Breast epithelium (tissue), 3 donors: ENCODE results near the gene NCDN.

Source experiments
- POLR2A ChIP-seq: fragments of 450-650 bp; IDR thresholded peaks from one replicate; pipeline ENCODE4 v1.6.1; 2016; ENCODE audit warnings: antibody characterized with exemption, mild to moderate bottlenecking, moderate library complexity
- POLR2AphosphoS5 ChIP-seq, 3 donors: sonication (generic); formaldehyde crosslinking; IDR thresholded peaks; one replicate each; pipeline ENCODE4 v1.6.1; 2017; ENCODE audit warnings: antibody characterized with exemption in 3 of 3
- TF ChIP-seq, protein P1 (sequence below), 3 donors: fragments of 450-650 bp; IDR thresholded peaks; one replicate each; pipeline ENCODE4 v1.5.1; 2016 to 2017; ENCODE audit warnings: antibody characterized with exemption in 3 of 3, mild to moderate bottlenecking in 3 of 3, moderate library complexity in 3 of 3

DNA sequence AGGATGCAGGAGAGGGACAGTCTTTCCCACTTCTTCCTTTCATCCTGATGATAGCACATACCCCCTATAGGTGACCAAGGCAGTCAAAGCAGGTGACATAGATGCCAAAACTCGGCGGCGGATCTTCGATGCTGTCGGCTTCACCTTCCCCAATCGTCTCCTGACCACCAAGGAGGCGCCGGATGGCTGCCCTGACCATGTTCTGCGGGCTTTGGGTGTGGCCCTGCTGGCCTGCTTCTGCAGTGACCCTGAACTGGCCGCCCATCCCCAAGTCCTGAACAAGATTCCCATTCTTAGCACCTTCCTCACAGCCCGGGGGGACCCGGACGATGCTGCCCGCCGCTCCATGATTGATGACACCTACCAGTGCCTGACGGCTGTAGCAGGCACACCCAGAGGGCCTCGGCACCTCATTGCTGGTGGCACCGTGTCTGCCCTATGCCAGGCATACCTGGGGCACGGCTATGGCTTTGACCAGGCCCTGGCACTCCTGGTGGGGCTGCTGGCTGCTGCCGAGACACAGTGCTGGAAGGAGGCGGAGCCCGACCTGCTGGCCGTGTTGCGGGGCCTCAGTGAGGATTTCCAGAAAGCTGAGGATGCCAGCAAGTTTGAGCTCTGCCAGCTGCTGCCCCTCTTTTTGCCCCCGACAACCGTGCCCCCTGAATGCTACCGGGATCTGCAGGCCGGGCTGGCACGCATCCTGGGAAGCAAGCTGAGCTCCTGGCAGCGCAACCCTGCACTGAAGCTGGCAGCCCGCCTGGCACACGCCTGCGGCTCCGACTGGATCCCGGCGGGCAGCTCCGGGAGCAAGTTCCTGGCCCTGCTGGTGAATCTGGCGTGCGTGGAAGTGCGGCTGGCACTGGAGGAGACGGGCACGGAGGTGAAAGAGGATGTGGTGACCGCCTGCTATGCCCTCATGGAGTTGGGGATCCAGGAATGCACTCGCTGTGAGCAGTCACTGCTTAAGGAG is 2.9 kb downstream of the NCDN start:
- TF ChIP-seq, protein P1, sequence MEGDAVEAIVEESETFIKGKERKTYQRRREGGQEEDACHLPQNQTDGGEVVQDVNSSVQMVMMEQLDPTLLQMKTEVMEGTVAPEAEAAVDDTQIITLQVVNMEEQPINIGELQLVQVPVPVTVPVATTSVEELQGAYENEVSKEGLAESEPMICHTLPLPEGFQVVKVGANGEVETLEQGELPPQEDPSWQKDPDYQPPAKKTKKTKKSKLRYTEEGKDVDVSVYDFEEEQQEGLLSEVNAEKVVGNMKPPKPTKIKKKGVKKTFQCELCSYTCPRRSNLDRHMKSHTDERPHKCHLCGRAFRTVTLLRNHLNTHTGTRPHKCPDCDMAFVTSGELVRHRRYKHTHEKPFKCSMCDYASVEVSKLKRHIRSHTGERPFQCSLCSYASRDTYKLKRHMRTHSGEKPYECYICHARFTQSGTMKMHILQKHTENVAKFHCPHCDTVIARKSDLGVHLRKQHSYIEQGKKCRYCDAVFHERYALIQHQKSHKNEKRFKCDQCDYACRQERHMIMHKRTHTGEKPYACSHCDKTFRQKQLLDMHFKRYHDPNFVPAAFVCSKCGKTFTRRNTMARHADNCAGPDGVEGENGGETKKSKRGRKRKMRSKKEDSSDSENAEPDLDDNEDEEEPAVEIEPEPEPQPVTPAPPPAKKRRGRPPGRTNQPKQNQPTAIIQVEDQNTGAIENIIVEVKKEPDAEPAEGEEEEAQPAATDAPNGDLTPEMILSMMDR (IDR thresholded peaks at IDR 0.05), result peak in 1 of 3 donors; percentile 10
- TF ChIP-seq POLR2A (no peak), POLR2AphosphoS5 (IDR thresholded peaks at IDR 0.05) (no peak)
